LNCaP clone FGC (cell line): Measurements from ENCODE around the gene RMND5B.

Experiments used
- DNase-seq: peaks from one replicate; pipeline ENCODE4 v3.0.0-alpha.2; 2011; ENCODE audit warnings: low read depth
- H3K4me3 ChIP-seq: 2 replicates; pipeline ENCODE4 v1.5.1; 2011; ENCODE audit warnings: mild to moderate bottlenecking, low read depth, low read length, control low read depth
- CTCF ChIP-seq: IDR thresholded peaks from 2 replicates; pipeline ENCODE4 v1.5.1; 2012; ENCODE audit warnings: mild to moderate bottlenecking; ENCODE audit not compliant: control insufficient read depth, insufficient read depth; ENCODE audit errors: extremely low read depth

Gene RMND5B

GRCh38 chr5:178119915-178120606 is 10.8 kb upstream of the RMND5B start:
- no peak overlapping the region for H3K4me3 ChIP-seq
- TF ChIP-seq CTCF, result no peak
- no peak for DNase-seq

GRCh38 chr5:178120607-178121357 is 10.0 kb upstream of the RMND5B start:
- peak; percentile 78 for TF ChIP-seq CTCF
- peak overlapping the region; percentile 41 for H3K4me3 ChIP-seq
- peak; percentile 91 for DNase-seq

GRCh38 chr5:178121391-178122276 is 9.2 kb upstream of the RMND5B start:
- no peak for TF ChIP-seq CTCF
- no peak for DNase-seq
- peak overlapping the region; percentile 41 for H3K4me3 ChIP-seq

DNA sequence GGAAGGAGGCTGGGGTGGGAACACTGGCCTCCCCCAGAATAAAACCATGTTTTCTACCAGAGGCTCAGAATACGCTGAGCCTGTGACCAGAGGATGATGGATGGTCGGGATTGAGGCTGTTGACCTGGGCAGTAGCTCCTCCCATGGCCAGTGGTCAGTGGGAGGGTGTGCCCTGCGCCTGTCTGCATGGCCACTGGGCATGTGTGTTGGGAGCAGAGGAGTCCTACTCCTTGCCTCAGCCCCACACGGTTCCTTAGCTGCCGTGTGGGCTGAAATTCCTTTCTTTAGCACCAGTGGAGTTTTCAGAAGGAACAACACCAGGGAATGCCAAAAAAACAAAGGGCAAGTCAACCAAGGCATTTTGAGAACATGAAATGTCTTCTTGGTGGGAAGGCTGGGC is 8.5 kb upstream of the RMND5B start:
- TF ChIP-seq CTCF, result no peak
- no peak for DNase-seq
- no peak overlapping the region for H3K4me3 ChIP-seq

DNA sequence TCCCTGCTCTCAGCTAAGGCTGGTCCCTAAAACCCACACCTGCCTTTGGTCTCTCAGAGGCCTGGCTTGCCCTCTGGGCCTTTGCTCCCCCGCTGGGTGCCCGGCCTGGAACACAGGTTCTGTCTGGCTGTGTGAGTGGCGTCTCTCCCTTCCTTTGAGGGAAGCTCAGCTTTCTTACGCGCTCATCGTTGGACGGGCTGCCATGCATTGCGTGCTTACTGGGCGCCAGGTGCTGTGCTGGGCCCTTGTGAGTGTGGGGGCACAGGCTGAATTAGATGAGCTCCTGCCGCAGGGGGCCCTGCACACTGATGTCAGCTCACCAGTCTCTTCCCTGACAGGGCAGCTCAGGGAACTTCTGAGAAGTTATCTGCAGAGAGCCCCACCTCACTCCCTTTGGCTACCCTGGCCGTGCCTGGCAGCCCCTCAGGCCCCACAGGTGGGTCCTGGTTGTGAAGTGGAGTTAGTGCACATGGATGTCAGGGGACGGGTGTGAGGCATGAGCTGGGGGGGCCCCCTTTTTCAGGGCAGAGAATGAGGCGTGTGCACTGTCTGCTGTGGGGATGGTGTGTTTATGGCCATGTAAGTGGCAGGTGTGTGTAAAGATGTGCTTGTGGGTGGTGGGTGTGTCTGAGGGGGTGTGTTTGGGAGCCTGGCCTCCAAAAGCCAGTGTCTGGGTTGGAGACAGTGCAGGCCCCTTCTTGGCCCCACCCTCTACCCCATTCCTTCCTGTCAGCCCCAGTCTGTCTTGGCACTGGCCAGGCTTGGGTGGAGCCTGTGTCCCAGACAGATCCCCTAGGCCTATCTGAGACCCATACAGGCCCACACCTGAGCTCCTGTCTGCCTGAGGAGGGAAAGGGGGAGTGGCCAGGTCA is 7.5 kb upstream of the RMND5B start:
- peak; percentile 7 for DNase-seq
- no peak overlapping the region for H3K4me3 ChIP-seq
- no peak for TF ChIP-seq CTCF

DNA sequence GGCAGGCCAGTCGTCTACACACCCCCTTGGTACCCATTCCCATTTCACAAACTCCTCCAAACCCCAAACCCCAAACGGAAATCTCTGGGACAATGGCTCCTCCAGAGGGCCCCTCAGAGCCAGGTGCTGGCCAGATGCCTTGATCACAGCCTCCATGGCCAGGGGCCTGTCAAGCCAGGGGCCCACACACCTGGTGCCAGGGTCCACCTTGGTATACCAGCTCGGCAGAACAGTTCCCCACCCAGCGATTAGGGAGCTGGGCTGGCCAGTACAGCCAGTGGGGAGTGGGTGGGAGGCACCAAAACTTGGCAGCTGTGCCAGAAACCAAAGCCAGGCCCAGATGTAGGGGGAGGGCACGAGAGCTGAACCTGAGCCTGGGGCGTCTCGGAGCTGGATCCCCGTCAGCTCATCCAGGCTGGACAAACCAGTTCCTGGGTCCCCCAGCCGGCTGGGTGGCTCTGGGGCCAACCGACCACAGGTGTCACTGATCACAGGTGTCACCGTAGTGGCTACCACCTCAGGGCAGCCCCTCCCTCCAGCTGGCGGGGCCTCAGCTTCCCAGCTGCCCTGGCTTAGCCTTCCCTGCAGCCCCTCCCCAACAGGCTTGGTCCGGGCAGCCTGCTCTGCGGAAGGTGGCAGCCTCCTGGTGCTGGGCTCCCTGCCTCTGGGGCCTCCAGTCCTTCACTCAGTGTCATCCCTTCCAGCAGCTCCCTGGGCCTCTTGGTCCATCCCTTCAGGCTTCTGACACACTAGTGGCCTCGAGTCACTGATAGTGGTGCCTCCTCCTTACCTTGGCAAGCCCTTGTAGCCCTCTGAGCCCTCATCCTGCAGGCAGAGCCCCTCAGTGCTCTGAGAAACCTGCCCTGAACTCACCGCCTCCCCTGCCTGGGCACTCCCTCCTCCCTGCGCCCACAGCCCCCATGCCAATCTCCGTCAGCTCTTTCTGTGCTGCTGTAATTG is 6.6 kb upstream of the RMND5B start:
- peak; percentile 62 for DNase-seq
- no peak overlapping the region for H3K4me3 ChIP-seq

More for the DNA sequence above, 6.6 kb upstream of the RMND5B start:
- TF ChIP-seq CTCF, result no peak
